HepG2 (cell line): ENCODE measurements around the gene FLT3LG. TPM values are rescaled to one million over a fixed set of nuclear protein-coding genes. Genes with fewer than 3 reads are reported as not detected.

Experiments used
- ATAC-seq: fragments of 200-7000 bp; cut with Tn5 transposase; 3 replicates; pipeline ENCODE4 v1.9.1; 2020; ENCODE audit warnings: mild to moderate bottlenecking, moderate library complexity
- BruUV-seq: library from RNA; stranded (reverse); fragments of 400-500 nt; replicated peaks from 2 replicates; lab custom pipeline; 2021; lab: Mats Ljungman, UMichigan
- CTCF ChIA-PET: fragments of 300-600 bp; formaldehyde crosslinking; extraction: SDS; loops from one replicate; lab custom pipeline; 2021; ENCODE audit warnings: low total read pairs, inconsistent platforms, low intra/inter-chr PET ratio; lab: Yijun Ruan, JAX
- POLR2A ChIA-PET: fragments of 350-600 bp; sonication (Branson Sonifier 250); formaldehyde crosslinking; loops from one replicate; lab custom pipeline; 2020; ENCODE audit warnings: antibody characterized with exemption, inconsistent platforms; lab: Yijun Ruan, JAX
- DNase-seq: peaks from one replicate; pipeline ENCODE4 v3.0.0-alpha.2; 2015; ENCODE audit warnings: low spot score
- FAIRE-seq: peaks from 3 replicates; lab custom pipeline; 2011; peaks lifted over from hg19 to GRCh38; lab: Jason Lieb, UNC
- H2AFZ ChIP-seq: one replicate; pipeline ENCODE4 v1.6.1; 2011; ENCODE audit warnings: low read length, inconsistent platforms
- H3K27ac ChIP-seq: fragments of 300-600 bp; 3 replicates; pipeline ENCODE4 v1.8.0; 2011; ENCODE audit warnings: mixed run types, mild to moderate bottlenecking, mixed read lengths, low read length, inconsistent platforms; ENCODE audit not compliant: insufficient read depth; ENCODE audit errors: extremely low read length
- H3K27me3 ChIP-seq, 2 experiments: fragments of 200-600 bp in 1 of 2; 2 replicates in 1 of 2; 3 replicates in 1 of 2; pipeline versions ENCODE4 v1.6.0 to v1.8.0; 2011; ENCODE audit warnings: low read length in 2 of 2, mild to moderate bottlenecking in 2 of 2, moderate library complexity in 2 of 2, inconsistent platforms in 1 of 2; ENCODE audit not compliant: insufficient read depth in 2 of 2, control insufficient read depth in 1 of 2
- H3K36me3 ChIP-seq, 2 experiments: fragments of 200-600 bp in 1 of 2; replicated peaks in 1 of 2; 2 replicates in 1 of 2; 3 replicates in 1 of 2; pipeline versions ENCODE4 v1.5.1 to v1.8.0; 2011; ENCODE audit warnings: low read length in 2 of 2, inconsistent platforms in 1 of 2; ENCODE audit not compliant: insufficient read depth in 2 of 2, control insufficient read depth in 1 of 2
- H3K4me1 ChIP-seq: 2 replicates; pipeline ENCODE4 v1.5.1; 2012; ENCODE audit warnings: low read length, inconsistent platforms; ENCODE audit not compliant: insufficient read depth
- H3K4me2 ChIP-seq: 2 replicates; pipeline ENCODE4 v1.6.0; 2011; ENCODE audit warnings: low read depth, low read length, inconsistent platforms
- H3K4me3 ChIP-seq, 3 experiments: fragments of 200-600 bp in 1 of 3; sonication (generic), shearing (Covaris generic) in 1 of 3; replicated peaks in 1 of 3; 2 replicates each; pipeline ENCODE4 v1.5.1; 2011 to 2016; ENCODE audit warnings: low read length in 3 of 3, inconsistent platforms in 2 of 3, low read depth in 2 of 3, mild to moderate bottlenecking in 2 of 3, control low read depth in 1 of 3, mixed read lengths in 1 of 3; ENCODE audit not compliant: insufficient read depth in 1 of 3
- H3K79me2 ChIP-seq: one replicate; pipeline ENCODE4 v1.6.1; 2011; ENCODE audit warnings: low read length, inconsistent platforms; ENCODE audit not compliant: insufficient read depth
- H3K9ac ChIP-seq: 2 replicates; pipeline ENCODE4 v1.6.0; 2011; ENCODE audit warnings: mild to moderate bottlenecking, low read depth, low read length, inconsistent platforms; ENCODE audit not compliant: insufficient read depth
- H3K9me3 ChIP-seq: 2 replicates; pipeline ENCODE4 v1.5.1; 2012; ENCODE audit warnings: mild to moderate bottlenecking, low read length
- H4K20me1 ChIP-seq: 2 replicates; pipeline ENCODE4 v1.6.0; 2011; ENCODE audit warnings: inconsistent platforms, mild to moderate bottlenecking, low read length, moderate library complexity; ENCODE audit not compliant: insufficient read depth
- KDM2A ChIP-seq: sonication (generic); formaldehyde crosslinking; IDR thresholded peaks from 2 replicates; pipeline ENCODE4 v1.4.0; 2020; ENCODE audit warnings: low read depth, missing genetic modification reagents, borderline replicate concordance
- NONO ChIP-seq, 2 experiments: fragments of 450-650 bp in 1 of 2; sonication (generic) in 1 of 2; formaldehyde crosslinking in 1 of 2; IDR thresholded peaks in 1 of 2; conservative IDR thresholded peaks in 1 of 2; 2 replicates each; pipeline versions ENCODE4 v1.6.1 to v1.8.0; 2017 to 2022; ENCODE audit warnings: mild to moderate bottlenecking in 1 of 2, missing genetic modification reagents in 1 of 2, moderate library complexity in 1 of 2
- SP5 ChIP-seq: IDR thresholded peaks from 2 replicates; pipeline ENCODE4 v1.6.1; 2016; ENCODE audit warnings: low read depth, borderline replicate concordance
- TARDBP ChIP-seq: sonication (generic); formaldehyde crosslinking; IDR thresholded peaks from 2 replicates; pipeline ENCODE4 v1.8.0; 2022; ENCODE audit warnings: mild to moderate bottlenecking, missing genetic modification reagents
- ZMYM2 ChIP-seq: sonication (generic); formaldehyde crosslinking; IDR thresholded peaks from 2 replicates; pipeline ENCODE4 v1.8.0; 2022; ENCODE audit warnings: mild to moderate bottlenecking, missing genetic modification reagents
- ZNF354B ChIP-seq: sonication (generic); formaldehyde crosslinking; IDR thresholded peaks from 2 replicates; pipeline ENCODE4 v1.8.0; 2022; ENCODE audit warnings: mild to moderate bottlenecking, missing genetic modification reagents
- ZNF670 ChIP-seq: sonication (generic); formaldehyde crosslinking; IDR thresholded peaks from 2 replicates; pipeline ENCODE4 v1.8.0; 2022; ENCODE audit warnings: mild to moderate bottlenecking, missing genetic modification reagents, borderline replicate concordance
- WGBS: methylation state at CpG from one replicate; pipeline ENCODE4 v1.1.6; 2017; ENCODE audit warnings: low lambda C conversion rate; 5-methylcytosine and 5-hydroxymethylcytosine counted together
- in situ Hi-C: cut with HindIII; loops from 2 replicates; pipeline ENCODE4 v1.10.0; 2017; ENCODE audit warnings: low pct_unique_long_range_greater_than_20kb; ENCODE audit not compliant: extremely low pct_ligation_motif_present
- intact Hi-C: fragments of 100-400 bp; cut with micrococcal nuclease; formaldehyde crosslinking; loops from one replicate; pipeline ENCODE4 v1.10.0; 2022; ENCODE audit not compliant: unreplicated experiment
- polyA plus RNA-seq, 8 experiments: library from polyadenylated mRNA; depleted of rRNA in 3 of 8; stranded (reverse) in 7 of 8; unstranded in 1 of 8; fragments of >200 nt; fragmentation: Illumina TruSeq in 4 of 8; extraction: Trizol in 4 of 8; gene quantifications; 2 replicates each; pipeline versions ENCODE4 v1.2.1 to v1.2.3, GENCODE V29; 2011 to 2016; ENCODE audit warnings: low read depth in 4 of 8, missing spikeins in 1 of 8, mixed read lengths in 1 of 8; ENCODE audit not compliant: insufficient read depth in 1 of 8
- total RNA-seq, 5 experiments: library from RNA; depleted of rRNA; stranded (reverse); fragments of >200 nt; fragmentation: Illumina TruSeq; extraction: Trizol; gene quantifications; 2 replicates each; pipeline ENCODE4 v1.2.3, GENCODE V29; 2016; ENCODE audit warnings: low read depth in 1 of 5
- TF ChIP-seq, protein P1 (sequence below): sonication (generic); formaldehyde crosslinking; IDR thresholded peaks from 2 replicates; pipeline ENCODE4 v1.4.0; 2020; ENCODE audit warnings: missing genetic modification reagents
- TF ChIP-seq, protein P2 (sequence below): sonication (generic); formaldehyde crosslinking; conservative IDR thresholded peaks from 2 replicates; pipeline ENCODE4 v1.4.0; 2020; ENCODE audit warnings: missing genetic modification reagents

The FLT3LG gene
- total and polyA plus RNA-seq, 2 of the 13 experiments (the other 11 are each of a cell fraction or from before 2014, with no cell fraction given), result 1.5 to 2.6 TPM

DNA sequence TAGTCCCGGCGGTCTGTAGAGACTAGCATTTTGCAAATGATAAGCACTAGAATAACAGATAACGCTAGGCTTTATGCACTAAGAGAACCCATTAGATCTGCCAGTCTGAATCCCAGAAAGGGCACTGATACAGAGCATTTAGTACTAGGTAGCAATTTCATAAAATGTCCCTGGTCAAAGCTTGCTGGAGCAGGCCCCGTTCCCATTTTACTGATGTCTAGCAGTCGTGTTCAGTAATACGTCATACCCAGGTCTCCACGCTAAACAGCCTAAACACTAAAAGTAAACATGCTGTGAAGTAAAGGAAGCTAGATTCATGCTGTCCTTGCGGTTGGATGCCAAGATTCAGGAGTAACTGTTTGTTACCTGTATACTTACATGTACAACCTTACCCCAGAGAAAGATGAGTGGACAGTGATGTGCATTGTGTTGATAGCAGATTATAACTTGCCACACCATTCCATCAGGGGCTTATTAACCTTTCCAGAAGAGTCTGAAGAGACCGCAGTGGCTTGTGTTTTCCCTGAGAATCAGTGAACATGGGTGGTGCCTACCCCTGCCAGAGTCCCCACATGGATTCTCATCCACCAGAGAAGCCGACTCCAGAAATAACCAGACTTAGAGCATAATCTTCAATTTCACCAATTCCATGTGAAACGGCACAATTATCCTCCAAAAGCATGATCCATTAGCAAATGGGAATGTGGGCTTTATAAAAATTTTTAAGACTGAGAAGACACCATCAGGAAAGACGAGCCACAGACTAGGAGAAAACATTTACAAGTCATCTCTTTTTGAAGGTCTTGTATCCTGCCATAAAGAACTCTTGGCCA lies 18.8 kb downstream of the FLT3LG start (continued):
- peak; percentile 48 for TF ChIP-seq TARDBP (CRISPR knock-in tag)
- no peak for TF ChIP-seq NONO (IDR thresholded peaks at IDR 0.05)
- TF ChIP-seq NONO (CRISPR knock-in tag; conservative IDR thresholded peaks at IDR 0.05), result peak; percentile 46
- TF ChIP-seq, protein P1, sequence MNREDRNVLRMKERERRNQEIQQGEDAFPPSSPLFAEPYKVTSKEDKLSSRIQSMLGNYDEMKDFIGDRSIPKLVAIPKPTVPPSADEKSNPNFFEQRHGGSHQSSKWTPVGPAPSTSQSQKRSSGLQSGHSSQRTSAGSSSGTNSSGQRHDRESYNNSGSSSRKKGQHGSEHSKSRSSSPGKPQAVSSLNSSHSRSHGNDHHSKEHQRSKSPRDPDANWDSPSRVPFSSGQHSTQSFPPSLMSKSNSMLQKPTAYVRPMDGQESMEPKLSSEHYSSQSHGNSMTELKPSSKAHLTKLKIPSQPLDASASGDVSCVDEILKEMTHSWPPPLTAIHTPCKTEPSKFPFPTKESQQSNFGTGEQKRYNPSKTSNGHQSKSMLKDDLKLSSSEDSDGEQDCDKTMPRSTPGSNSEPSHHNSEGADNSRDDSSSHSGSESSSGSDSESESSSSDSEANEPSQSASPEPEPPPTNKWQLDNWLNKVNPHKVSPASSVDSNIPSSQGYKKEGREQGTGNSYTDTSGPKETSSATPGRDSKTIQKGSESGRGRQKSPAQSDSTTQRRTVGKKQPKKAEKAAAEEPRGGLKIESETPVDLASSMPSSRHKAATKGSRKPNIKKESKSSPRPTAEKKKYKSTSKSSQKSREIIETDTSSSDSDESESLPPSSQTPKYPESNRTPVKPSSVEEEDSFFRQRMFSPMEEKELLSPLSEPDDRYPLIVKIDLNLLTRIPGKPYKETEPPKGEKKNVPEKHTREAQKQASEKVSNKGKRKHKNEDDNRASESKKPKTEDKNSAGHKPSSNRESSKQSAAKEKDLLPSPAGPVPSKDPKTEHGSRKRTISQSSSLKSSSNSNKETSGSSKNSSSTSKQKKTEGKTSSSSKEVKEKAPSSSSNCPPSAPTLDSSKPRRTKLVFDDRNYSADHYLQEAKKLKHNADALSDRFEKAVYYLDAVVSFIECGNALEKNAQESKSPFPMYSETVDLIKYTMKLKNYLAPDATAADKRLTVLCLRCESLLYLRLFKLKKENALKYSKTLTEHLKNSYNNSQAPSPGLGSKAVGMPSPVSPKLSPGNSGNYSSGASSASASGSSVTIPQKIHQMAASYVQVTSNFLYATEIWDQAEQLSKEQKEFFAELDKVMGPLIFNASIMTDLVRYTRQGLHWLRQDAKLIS (CRISPR knock-in tag), result peak; percentile 74
- TF ChIP-seq ZNF354B (CRISPR knock-in tag), result no peak

GRCh38 chr19:49496574-49497008 lies 22.6 kb downstream of the FLT3LG start:
- ATAC-seq (no peak), DNase-seq (no peak), FAIRE-seq (no peak)
- H3K27me3 ChIP-seq, result peaks cover 0 to 4% of the 10 kb centered on the region in 2 experiments; a peak in 1 of 5 replicates
- peak overlapping the region; percentile 100 for H3K9ac ChIP-seq
- BruUV-seq, result TSS peak; percentile 82
- peaks cover 27% of the 10 kb centered on the region for H3K79me2 ChIP-seq
- H4K20me1 ChIP-seq, result peaks cover 32% of the 10 kb centered on the region; the same call in 1 of the 2 replicates
- WGBS, result 4% methylated on average over 11 of the region's 11 CpGs
- H2AFZ ChIP-seq, result no peak overlapping the region
- H3K4me1 ChIP-seq, result peaks cover 36% of the 10 kb centered on the region
- peak overlapping the region; percentile 92 for H3K4me2 ChIP-seq
- H3K4me3 ChIP-seq, result peak overlapping the region; percentile 77 to 85 (median 78)
- in situ Hi-C loops, result loop anchor here (5.0 kb wide), 2 partner anchors 76 to 176 kb away; no protein-coding TSS in a partner anchor
- H3K36me3 ChIP-seq, result peaks cover 16 to 38% of the 10 kb centered on the region in 2 experiments
- ChIA-PET POLR2A (interaction anchor here (0.8 to 3.1 kb wide), 16 partner anchors 8 to 380 kb away, joined by 3 to 22 read pairs (median 5); partner anchors contain the start of genes AKT1S1, FCGRT, PRR12 and RPL13A), CTCF (no interaction called here)
- no peaks in the 10 kb centered on the region for H3K9me3 ChIP-seq
- intact Hi-C loops, result no loop called here
- H3K27ac ChIP-seq, result peak overlapping the region; percentile 81
- TF ChIP-seq, protein P2, sequence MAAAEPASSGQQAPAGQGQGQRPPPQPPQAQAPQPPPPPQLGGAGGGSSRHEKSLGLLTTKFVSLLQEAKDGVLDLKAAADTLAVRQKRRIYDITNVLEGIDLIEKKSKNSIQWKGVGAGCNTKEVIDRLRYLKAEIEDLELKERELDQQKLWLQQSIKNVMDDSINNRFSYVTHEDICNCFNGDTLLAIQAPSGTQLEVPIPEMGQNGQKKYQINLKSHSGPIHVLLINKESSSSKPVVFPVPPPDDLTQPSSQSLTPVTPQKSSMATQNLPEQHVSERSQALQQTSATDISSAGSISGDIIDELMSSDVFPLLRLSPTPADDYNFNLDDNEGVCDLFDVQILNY (CRISPR knock-in tag), result no peak
- no peak for TF ChIP-seq SP5 (CRISPR knock-in tag)
- 0 out of 2 replicates have a peak, but pooled peaks have one; percentile 2 for TF ChIP-seq ZNF670 (CRISPR knock-in tag)
- no peak for TF ChIP-seq KDM2A (CRISPR knock-in tag)
- no peak for TF ChIP-seq ZMYM2 (CRISPR knock-in tag)
